ENCODE results near the gene NR3C2.

Gene NR3C2

GRCh38 chr4:148412460-148412994, 29.7 kb downstream of the NR3C2 start:
- DNase-seq = no peak
- H3K9me3 ChIP-seq (ENCODE audit: control insufficient read depth, low read length) = no peaks in the 10 kb centered on the region
- H3K36me3 ChIP-seq (ENCODE audit: control insufficient read depth, insufficient read depth, low read length) = no peaks in the 10 kb centered on the region
- no peaks in the 10 kb centered on the region for H3K27me3 ChIP-seq (replicated peaks; ENCODE audit: control insufficient read depth, insufficient read depth, low read length, poor library complexity, severe bottlenecking)
- H3K4me1 ChIP-seq (ENCODE audit: control insufficient read depth, insufficient read depth, low read length, poor library complexity, severe bottlenecking) = no peaks in the 10 kb centered on the region
- H3K4me3 ChIP-seq (ENCODE audit: insufficient read depth, low read depth, low read length, poor library complexity, severe bottlenecking) = no peak overlapping the region
- no peak overlapping the region for H3K27ac ChIP-seq (ENCODE audit: insufficient read depth, low read length, poor library complexity, severe bottlenecking)

GRCh38 chr4:148405161-148405893, 36.9 kb downstream of the NR3C2 start:
- H3K27ac ChIP-seq (ENCODE audit: insufficient read depth, low read length, poor library complexity, severe bottlenecking) = no peak overlapping the region
- H3K36me3 ChIP-seq (ENCODE audit: control insufficient read depth, insufficient read depth, low read length) = no peaks in the 10 kb centered on the region
- H3K27me3 ChIP-seq (replicated peaks; ENCODE audit: control insufficient read depth, insufficient read depth, low read length, poor library complexity, severe bottlenecking) = no peaks in the 10 kb centered on the region
- no peaks in the 10 kb centered on the region for H3K9me3 ChIP-seq (ENCODE audit: control insufficient read depth, low read length)
- H3K4me3 ChIP-seq (ENCODE audit: insufficient read depth, low read depth, low read length, poor library complexity, severe bottlenecking) = no peak overlapping the region
- DNase-seq = no peak
- no peaks in the 10 kb centered on the region for H3K4me1 ChIP-seq (ENCODE audit: control insufficient read depth, insufficient read depth, low read length, poor library complexity, severe bottlenecking)

- no peak overlapping the region for H3K4me3 ChIP-seq (ENCODE audit: insufficient read depth, low read depth, low read length, poor library complexity, severe bottlenecking)
- H3K27me3 ChIP-seq (replicated peaks; ENCODE audit: control insufficient read depth, insufficient read depth, low read length, poor library complexity, severe bottlenecking) = no peaks in the 10 kb centered on the region
- no peaks in the 10 kb centered on the region for H3K36me3 ChIP-seq (ENCODE audit: control insufficient read depth, insufficient read depth, low read length)
- no peaks in the 10 kb centered on the region for H3K9me3 ChIP-seq (ENCODE audit: control insufficient read depth, low read length)
- H3K4me1 ChIP-seq (ENCODE audit: control insufficient read depth, insufficient read depth, low read length, poor library complexity, severe bottlenecking) = no peaks in the 10 kb centered on the region
- H3K27ac ChIP-seq (ENCODE audit: insufficient read depth, low read length, poor library complexity, severe bottlenecking) = no peak overlapping the region
- DNase-seq = no peak
Observed at GRCh38 chr4:148398988-148399387, 43.2 kb downstream of the NR3C2 start.

- Histone ChIP-seq H3K27ac (ENCODE audit: insufficient read depth, low read length, poor library complexity, severe bottlenecking) (no peak overlapping the region), H3K27me3 (replicated peaks; ENCODE audit: control insufficient read depth, insufficient read depth, low read length, poor library complexity, severe bottlenecking) (no peaks in the 10 kb centered on the region), H3K36me3 (ENCODE audit: control insufficient read depth, insufficient read depth, low read length) (no peaks in the 10 kb centered on the region), H3K4me1 (ENCODE audit: control insufficient read depth, insufficient read depth, low read length, poor library complexity, severe bottlenecking) (no peaks in the 10 kb centered on the region), H3K9me3 (ENCODE audit: control insufficient read depth, low read length) (no peaks in the 10 kb centered on the region), H3K4me3 (ENCODE audit: insufficient read depth, low read depth, low read length, poor library complexity, severe bottlenecking) (no peak overlapping the region)
- DNase-seq = no peak
Observed at GRCh38 chr4:148397771-148398170, 44.4 kb downstream of the NR3C2 start.

- Histone ChIP-seq H3K9me3 (ENCODE audit: control insufficient read depth, low read length) (no peaks in the 10 kb centered on the region), H3K4me1 (ENCODE audit: control insufficient read depth, insufficient read depth, low read length, poor library complexity, severe bottlenecking) (no peaks in the 10 kb centered on the region), H3K4me3 (ENCODE audit: insufficient read depth, low read depth, low read length, poor library complexity, severe bottlenecking) (no peak overlapping the region), H3K27ac (ENCODE audit: insufficient read depth, low read length, poor library complexity, severe bottlenecking) (no peak overlapping the region), H3K36me3 (ENCODE audit: control insufficient read depth, insufficient read depth, low read length) (no peaks in the 10 kb centered on the region), H3K27me3 (replicated peaks; ENCODE audit: control insufficient read depth, insufficient read depth, low read length, poor library complexity, severe bottlenecking) (no peaks in the 10 kb centered on the region)
- DNase-seq = no peak
Observed at GRCh38 chr4:148396986-148397673, 45.1 kb downstream of the NR3C2 start.

GRCh38 chr4:148395771-148396170, 46.4 kb downstream of the NR3C2 start:
- Histone ChIP-seq H3K4me3 (ENCODE audit: insufficient read depth, low read depth, low read length, poor library complexity, severe bottlenecking) (no peak overlapping the region), H3K9me3 (ENCODE audit: control insufficient read depth, low read length) (no peaks in the 10 kb centered on the region), H3K27ac (ENCODE audit: insufficient read depth, low read length, poor library complexity, severe bottlenecking) (no peak overlapping the region), H3K4me1 (ENCODE audit: control insufficient read depth, insufficient read depth, low read length, poor library complexity, severe bottlenecking) (no peaks in the 10 kb centered on the region), H3K36me3 (ENCODE audit: control insufficient read depth, insufficient read depth, low read length) (no peaks in the 10 kb centered on the region), H3K27me3 (replicated peaks; ENCODE audit: control insufficient read depth, insufficient read depth, low read length, poor library complexity, severe bottlenecking) (no peaks in the 10 kb centered on the region)
- DNase-seq = no peak

GRCh38 chr4:148391056-148391455, 51.2 kb downstream of the NR3C2 start:
- Histone ChIP-seq H3K4me3 (ENCODE audit: insufficient read depth, low read depth, low read length, poor library complexity, severe bottlenecking) (no peak overlapping the region), H3K27ac (ENCODE audit: insufficient read depth, low read length, poor library complexity, severe bottlenecking) (no peak overlapping the region), H3K4me1 (ENCODE audit: control insufficient read depth, insufficient read depth, low read length, poor library complexity, severe bottlenecking) (no peaks in the 10 kb centered on the region), H3K36me3 (ENCODE audit: control insufficient read depth, insufficient read depth, low read length) (no peaks in the 10 kb centered on the region), H3K9me3 (ENCODE audit: control insufficient read depth, low read length) (no peaks in the 10 kb centered on the region), H3K27me3 (replicated peaks; ENCODE audit: control insufficient read depth, insufficient read depth, low read length, poor library complexity, severe bottlenecking) (no peaks in the 10 kb centered on the region)
- no peak for DNase-seq

- no peak for DNase-seq
- H3K36me3 ChIP-seq (ENCODE audit: control insufficient read depth, insufficient read depth, low read length) = no peaks in the 10 kb centered on the region
- H3K27ac ChIP-seq (ENCODE audit: insufficient read depth, low read length, poor library complexity, severe bottlenecking) = no peak overlapping the region
- H3K4me3 ChIP-seq (ENCODE audit: insufficient read depth, low read depth, low read length, poor library complexity, severe bottlenecking) = no peak overlapping the region
- no peaks in the 10 kb centered on the region for H3K4me1 ChIP-seq (ENCODE audit: control insufficient read depth, insufficient read depth, low read length, poor library complexity, severe bottlenecking)
- no peaks in the 10 kb centered on the region for H3K9me3 ChIP-seq (ENCODE audit: control insufficient read depth, low read length)
- H3K27me3 ChIP-seq (replicated peaks; ENCODE audit: control insufficient read depth, insufficient read depth, low read length, poor library complexity, severe bottlenecking) = no peaks in the 10 kb centered on the region
Observed at GRCh38 chr4:148390311-148390710, 51.9 kb downstream of the NR3C2 start.

- no peaks in the 10 kb centered on the region for H3K4me1 ChIP-seq (ENCODE audit: control insufficient read depth, insufficient read depth, low read length, poor library complexity, severe bottlenecking)
- H3K27ac ChIP-seq (ENCODE audit: insufficient read depth, low read length, poor library complexity, severe bottlenecking) = no peak overlapping the region
Observed at GRCh38 chr4:148380291-148380690, 61.9 kb downstream of the NR3C2 start.

GRCh38 chr4:148376151-148376550, 66.1 kb downstream of the NR3C2 start:
- no peaks in the 10 kb centered on the region for H3K9me3 ChIP-seq (ENCODE audit: control insufficient read depth, low read length)
- H3K27me3 ChIP-seq (replicated peaks; ENCODE audit: control insufficient read depth, insufficient read depth, low read length, poor library complexity, severe bottlenecking) = no peaks in the 10 kb centered on the region
- peak overlapping the region; percentile 44 for H3K27ac ChIP-seq (ENCODE audit: insufficient read depth, low read length, poor library complexity, severe bottlenecking)
- DNase-seq = peak in 1 of 3 donors; percentile 37
- peak overlapping the region; percentile 35 for H3K4me3 ChIP-seq (ENCODE audit: insufficient read depth, low read depth, low read length, poor library complexity, severe bottlenecking)
- no peaks in the 10 kb centered on the region for H3K36me3 ChIP-seq (ENCODE audit: control insufficient read depth, insufficient read depth, low read length)
- no peaks in the 10 kb centered on the region for H3K4me1 ChIP-seq (ENCODE audit: control insufficient read depth, insufficient read depth, low read length, poor library complexity, severe bottlenecking)

More at GRCh38 chr4:148380291-148380690, 61.9 kb downstream of the NR3C2 start:
- Histone ChIP-seq H3K4me3 (ENCODE audit: insufficient read depth, low read depth, low read length, poor library complexity, severe bottlenecking) (no peak overlapping the region), H3K9me3 (ENCODE audit: control insufficient read depth, low read length) (no peaks in the 10 kb centered on the region), H3K36me3 (ENCODE audit: control insufficient read depth, insufficient read depth, low read length) (no peaks in the 10 kb centered on the region), H3K27me3 (replicated peaks; ENCODE audit: control insufficient read depth, insufficient read depth, low read length, poor library complexity, severe bottlenecking) (no peaks in the 10 kb centered on the region)
- no peak for DNase-seq

Measured in effector memory CD4-positive, alpha-beta T cell (primary cell).